A549 (cell line): Measurements from ENCODE around the gene GSTK1. TPM values are rescaled to one million over a fixed set of nuclear protein-coding genes. Genes with fewer than 3 reads are reported as not detected.

Experiments used
- ATAC-seq, 2 experiments: fragments of 200-7000 bp in 1 of 2; fragments of >200 bp in 1 of 2; cut with Nextera tagmentation in 1 of 2; cut with Tn5 transposase in 1 of 2; 3 replicates each; pipeline versions ENCODE4 v1.8.0 to v1.9.1; 2018 to 2020; ENCODE audit warnings: mild to moderate bottlenecking in 1 of 2, moderate library complexity in 1 of 2
- CTCF ChIA-PET: fragments of 300-600 bp; sonication (Branson Sonifier 250); formaldehyde crosslinking; extraction: SDS; loops from one replicate; lab custom pipeline; 2021; ENCODE audit warnings: antibody characterized with exemption, inconsistent platforms; lab: Yijun Ruan, JAX
- POLR2A ChIA-PET: fragments of 350-600 bp; formaldehyde crosslinking; extraction: SDS; loops from one replicate; lab custom pipeline; 2021; ENCODE audit warnings: antibody characterized with exemption, inconsistent platforms; lab: Yijun Ruan, JAX
- DNase-seq, 2 experiments: peaks; one replicate each; pipeline versions ENCODE4 v3.0.0 to v3.0.0-alpha.2; 2011 to 2016; ENCODE audit warnings: low read depth in 1 of 2, low spot score in 1 of 2
- FAIRE-seq: peaks from 2 replicates; lab custom pipeline; 2011; peaks lifted over from hg19 to GRCh38; lab: Jason Lieb, UNC
- H3K27ac ChIP-seq, 2 experiments: fragments of >200 bp; sonication (Bioruptor Twin); formaldehyde crosslinking; 3 replicates each; pipeline ENCODE4 v1.5.1; 2016 to 2017
- H3K4me1 ChIP-seq: fragments of >200 bp; sonication (Bioruptor Twin); formaldehyde crosslinking; 3 replicates; pipeline ENCODE4 v1.6.1; 2016
- H3K4me2 ChIP-seq: fragments of >200 bp; sonication (Bioruptor Twin); formaldehyde crosslinking; 3 replicates; pipeline ENCODE4 v1.6.1; 2016
- H3K4me3 ChIP-seq: fragments of >200 bp; sonication (Bioruptor Twin); formaldehyde crosslinking; 3 replicates; pipeline ENCODE4 v1.5.1; 2016
- H3K9me3 ChIP-seq: fragments of >200 bp; sonication (Bioruptor Twin); formaldehyde crosslinking; 3 replicates; pipeline ENCODE4 v1.6.1; 2016
- BHLHE40 ChIP-seq: IDR thresholded peaks from 2 replicates; pipeline ENCODE4 v1.6.1; 2012; ENCODE audit warnings: low read depth, low read length, inconsistent platforms
- CBX8 ChIP-seq: fragments of 200-600 bp; sonication (generic); IDR thresholded peaks from 2 replicates; pipeline ENCODE4 v1.6.1; 2016
- CEBPB ChIP-seq, 2 experiments: fragments of >200 bp in 1 of 2; sonication (Bioruptor Twin) in 1 of 2; formaldehyde crosslinking in 1 of 2; IDR thresholded peaks; 2 replicates each; pipeline ENCODE4 v1.6.1; 2012 to 2016
- CHD4 ChIP-seq: fragments of 200-600 bp; sonication (generic); IDR thresholded peaks from 2 replicates; pipeline ENCODE4 v1.6.1; 2016; ENCODE audit warnings: antibody characterized with exemption, mild to moderate bottlenecking, borderline replicate concordance
- E2F6 ChIP-seq: IDR thresholded peaks from 2 replicates; pipeline ENCODE4 v1.6.1; 2012; ENCODE audit warnings: low read depth, borderline replicate concordance
- EHMT2 ChIP-seq: fragments of 200-600 bp; sonication (generic); IDR thresholded peaks from 2 replicates; pipeline ENCODE4 v1.6.1; 2016; ENCODE audit warnings: antibody characterized with exemption, low read depth, mild to moderate bottlenecking, moderate library complexity
- ELK1 ChIP-seq: fragments of 150-350 bp; IDR thresholded peaks from 2 replicates; pipeline ENCODE4 v1.6.1; 2014; ENCODE audit warnings: low read depth, mild to moderate bottlenecking, low read length
- FOXS1 ChIP-seq: fragments of 250-450 bp; sonication (Bioruptor Pico); IDR thresholded peaks from 2 replicates; pipeline ENCODE4 v1.5.0; 2020; ENCODE audit warnings: mild to moderate bottlenecking, moderate library complexity
- GATA3 ChIP-seq: IDR thresholded peaks from 2 replicates; pipeline ENCODE4 v1.6.1; 2012; ENCODE audit warnings: borderline replicate concordance
- JUN ChIP-seq, 2 experiments: fragments of >200 bp; sonication (Bioruptor Twin); formaldehyde crosslinking; IDR thresholded peaks; 2 replicates in 1 of 2; 3 replicates in 1 of 2; pipeline ENCODE4 v1.6.1; 2016 to 2017
- KDM5A ChIP-seq: fragments of 200-600 bp; sonication (generic); IDR thresholded peaks from 2 replicates; pipeline ENCODE4 v1.6.1; 2016; ENCODE audit warnings: antibody characterized with exemption, mild to moderate bottlenecking
- MAFK ChIP-seq: fragments of 450-650 bp; IDR thresholded peaks from 2 replicates; pipeline ENCODE4 v1.6.1; 2014; ENCODE audit not compliant: partially characterized antibody
- MAZ ChIP-seq: fragments of 150-350 bp; IDR thresholded peaks from 2 replicates; pipeline ENCODE4 v1.6.1; 2014; ENCODE audit warnings: antibody characterized with exemption, low read depth, low read length, borderline replicate concordance
- MYC ChIP-seq: IDR thresholded peaks from 2 replicates; pipeline ENCODE4 v1.6.1; 2012; ENCODE audit warnings: mild to moderate bottlenecking, inconsistent platforms, low read length, improper control_type of control experiment, borderline replicate concordance
- NPAS2 ChIP-seq: fragments of 250-450 bp; sonication (Bioruptor Pico); IDR thresholded peaks from 2 replicates; pipeline ENCODE4 v1.8.0; 2022; ENCODE audit warnings: mild to moderate bottlenecking, moderate library complexity, borderline replicate concordance
- NR3C1 ChIP-seq: fragments of >200 bp; sonication (Bioruptor Twin); formaldehyde crosslinking; IDR thresholded peaks from 3 replicates; pipeline ENCODE4 v1.6.1; 2017
- PBX3 ChIP-seq: IDR thresholded peaks from 2 replicates; pipeline ENCODE4 v1.6.1; 2012
- PHF8 ChIP-seq: fragments of 200-600 bp; sonication (generic); IDR thresholded peaks from 2 replicates; pipeline ENCODE4 v1.6.1; 2016; ENCODE audit warnings: low read depth, mild to moderate bottlenecking, antibody characterized with exemption, moderate library complexity, borderline replicate concordance
- REST ChIP-seq: fragments of 200-600 bp; sonication (generic); IDR thresholded peaks from 2 replicates; pipeline ENCODE4 v1.6.1; 2016; ENCODE audit warnings: antibody characterized with exemption, mild to moderate bottlenecking, moderate library complexity
- RFX5 ChIP-seq: fragments of 450-650 bp; IDR thresholded peaks from 2 replicates; pipeline ENCODE4 v1.7.1; 2014; ENCODE audit warnings: antibody characterized with exemption, mild to moderate bottlenecking, moderate library complexity
- RNF2 ChIP-seq: fragments of 200-600 bp; sonication (generic); IDR thresholded peaks from 2 replicates; pipeline ENCODE4 v1.6.1; 2016; ENCODE audit warnings: low read depth, mild to moderate bottlenecking, antibody characterized with exemption, moderate library complexity, borderline replicate concordance
- SMC3 ChIP-seq: fragments of >200 bp; sonication (Bioruptor Twin); formaldehyde crosslinking; IDR thresholded peaks from 3 replicates; pipeline ENCODE4 v1.6.1; 2018; ENCODE audit warnings: inconsistent platforms
- TFCP2L1 ChIP-seq: fragments of 250-450 bp; sonication (Bioruptor Pico); IDR thresholded peaks from 2 replicates; pipeline ENCODE4 v1.5.0; 2021; ENCODE audit warnings: mild to moderate bottlenecking
- ZSCAN20 ChIP-seq: fragments of 250-450 bp; sonication (Bioruptor Pico); IDR thresholded peaks from 2 replicates; pipeline ENCODE4 v1.8.0; 2022; ENCODE audit warnings: mild to moderate bottlenecking, moderate library complexity
- WGBS: methylation state at CpG from one replicate; pipeline ENCODE4 v1.1.6; 2017; ENCODE audit errors: missing lambda C conversion rate; 5-methylcytosine and 5-hydroxymethylcytosine counted together
- polyA plus RNA-seq, 4 experiments: library from polyadenylated mRNA; depleted of rRNA in 3 of 4; stranded (reverse); fragments of >200 nt; fragmentation: RNase III in 1 of 4; extraction: RNeasy Plus Mini Kit Qiagen cat#74134 plus additional on column Dnase treatment in 1 of 4; gene quantifications; 2 replicates in 3 of 4; 3 replicates in 1 of 4; pipeline ENCODE4 v1.2.3, GENCODE V29; 2011 to 2017
- TF ChIP-seq, protein P1 (sequence below): fragments of >200 bp; sonication (Bioruptor Twin); formaldehyde crosslinking; IDR thresholded peaks from 2 replicates; pipeline ENCODE4 v1.6.1; 2016
- TF ChIP-seq, protein P2 (sequence below): fragments of 250-450 bp; sonication (Bioruptor Pico); IDR thresholded peaks from 2 replicates; pipeline ENCODE4 v1.5.0; 2020; ENCODE audit warnings: low read depth, mild to moderate bottlenecking, moderate library complexity
- TF ChIP-seq, protein P3 (sequence below): fragments of >200 bp; sonication (Bioruptor Twin); formaldehyde crosslinking; IDR thresholded peaks from 3 replicates; pipeline ENCODE4 v1.5.1; 2016

GSTK1 gene
- polyA plus RNA-seq, 2 of the 4 experiments (the other 2 are of a cell fraction), result 76.6 to 91.5 TPM

DNA sequence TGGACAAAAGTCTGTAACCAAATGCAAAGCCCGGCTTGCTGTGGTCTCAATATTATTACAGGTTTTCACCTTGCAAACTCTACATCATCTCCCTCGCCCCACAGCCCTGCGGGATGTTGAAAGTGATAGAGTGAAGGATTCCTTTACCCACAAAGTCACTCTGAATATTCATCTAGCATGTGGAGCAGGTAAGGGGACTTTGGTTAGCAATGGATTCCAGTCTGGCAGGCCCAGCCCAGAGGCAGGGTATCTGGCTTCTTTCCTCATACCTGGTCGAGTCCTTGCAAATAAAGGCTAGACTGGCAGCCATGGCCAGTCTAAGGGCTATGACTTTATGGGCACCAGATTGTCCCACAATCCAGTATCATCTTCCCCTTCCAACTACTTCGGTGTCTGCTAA is 38.2 kb upstream of the GSTK1 start:
- Histone ChIP-seq H3K27ac (no peak overlapping the region), H3K4me2 (no peak overlapping the region), H3K4me3 (no peak overlapping the region), H3K9me3 (no peaks in the 10 kb centered on the region), H3K4me1 (no peaks in the 10 kb centered on the region)
- 29% methylated on average over 5 of the region's 5 CpGs for WGBS
- TF ChIP-seq, protein P1, sequence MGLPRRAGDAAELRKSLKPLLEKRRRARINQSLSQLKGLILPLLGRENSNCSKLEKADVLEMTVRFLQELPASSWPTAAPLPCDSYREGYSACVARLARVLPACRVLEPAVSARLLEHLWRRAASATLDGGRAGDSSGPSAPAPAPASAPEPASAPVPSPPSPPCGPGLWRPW, result no peak
- TF ChIP-seq NPAS2 (CRISPR knock-in tag) (no peak), KDM5A (no peak), CEBPB (IDR thresholded peaks at IDR 0.05) (no peak), NR3C1 (no peak), TFCP2L1 (CRISPR knock-in tag) (no peak), MAFK (no peak), ELK1 (no peak), RFX5 (no peak), CHD4 (no peak), BHLHE40 (no peak), E2F6 (no peak), SMC3 (no peak), MAZ (no peak), EHMT2 (no peak), FOXS1 (no peak), CBX8 (no peak), REST (no peak)
- CTCF ChIA-PET, result interaction anchor here (1.7 kb wide), 1 partner anchor 222 kb away, joined by 6 read pairs; no protein-coding TSS in a partner anchor
- POLR2A ChIA-PET, result interaction anchor here (0.7 kb wide), 1 partner anchor 216 kb away, joined by 4 read pairs; no protein-coding TSS in a partner anchor
- DNase-seq (no peak), ATAC-seq (no peak), FAIRE-seq (no peak)

DNA sequence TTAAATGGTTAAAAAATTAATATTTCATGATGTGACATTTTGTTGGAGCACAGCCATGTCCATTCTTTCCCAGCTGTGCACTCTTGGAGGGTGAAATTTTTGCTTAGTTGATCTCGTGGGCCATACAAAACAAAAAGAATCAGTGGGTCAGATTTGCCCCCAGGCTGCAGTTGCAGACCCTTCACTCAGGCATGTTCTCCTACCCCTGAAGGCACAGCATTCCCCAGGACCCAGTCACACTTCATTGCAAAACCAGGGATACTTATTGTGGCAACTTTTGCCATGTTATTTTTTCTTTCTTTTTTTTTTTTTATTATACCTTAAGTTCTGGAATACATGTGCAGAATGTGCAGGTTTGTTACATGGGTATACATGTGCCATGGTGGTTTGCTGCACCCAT is 35.4 kb upstream of the GSTK1 start:
- Histone ChIP-seq H3K27ac (no peak overlapping the region), H3K4me1 (no peaks in the 10 kb centered on the region), H3K9me3 (no peaks in the 10 kb centered on the region; the same call in 2 of the 3 replicates), H3K4me2 (no peak overlapping the region), H3K4me3 (no peak overlapping the region)
- ChIA-PET POLR2A (no interaction called here), CTCF (interaction anchor here (1.6 to 2.8 kb wide), 2 partner anchors 12 to 13 kb away, joined by 4 to 9 read pairs; no protein-coding TSS in a partner anchor)
- ATAC-seq (no peak), DNase-seq (no peak), FAIRE-seq (no peak)
- 14% methylated on average over 1 of the region's 1 CpG for WGBS
- TF ChIP-seq, protein P2, sequence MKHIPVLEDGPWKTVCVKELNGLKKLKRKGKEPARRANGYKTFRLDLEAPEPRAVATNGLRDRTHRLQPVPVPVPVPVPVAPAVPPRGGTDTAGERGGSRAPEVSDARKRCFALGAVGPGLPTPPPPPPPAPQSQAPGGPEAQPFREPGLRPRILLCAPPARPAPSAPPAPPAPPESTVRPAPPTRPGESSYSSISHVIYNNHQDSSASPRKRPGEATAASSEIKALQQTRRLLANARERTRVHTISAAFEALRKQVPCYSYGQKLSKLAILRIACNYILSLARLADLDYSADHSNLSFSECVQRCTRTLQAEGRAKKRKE (CRISPR knock-in tag), result no peak
- TF ChIP-seq, protein P3, sequence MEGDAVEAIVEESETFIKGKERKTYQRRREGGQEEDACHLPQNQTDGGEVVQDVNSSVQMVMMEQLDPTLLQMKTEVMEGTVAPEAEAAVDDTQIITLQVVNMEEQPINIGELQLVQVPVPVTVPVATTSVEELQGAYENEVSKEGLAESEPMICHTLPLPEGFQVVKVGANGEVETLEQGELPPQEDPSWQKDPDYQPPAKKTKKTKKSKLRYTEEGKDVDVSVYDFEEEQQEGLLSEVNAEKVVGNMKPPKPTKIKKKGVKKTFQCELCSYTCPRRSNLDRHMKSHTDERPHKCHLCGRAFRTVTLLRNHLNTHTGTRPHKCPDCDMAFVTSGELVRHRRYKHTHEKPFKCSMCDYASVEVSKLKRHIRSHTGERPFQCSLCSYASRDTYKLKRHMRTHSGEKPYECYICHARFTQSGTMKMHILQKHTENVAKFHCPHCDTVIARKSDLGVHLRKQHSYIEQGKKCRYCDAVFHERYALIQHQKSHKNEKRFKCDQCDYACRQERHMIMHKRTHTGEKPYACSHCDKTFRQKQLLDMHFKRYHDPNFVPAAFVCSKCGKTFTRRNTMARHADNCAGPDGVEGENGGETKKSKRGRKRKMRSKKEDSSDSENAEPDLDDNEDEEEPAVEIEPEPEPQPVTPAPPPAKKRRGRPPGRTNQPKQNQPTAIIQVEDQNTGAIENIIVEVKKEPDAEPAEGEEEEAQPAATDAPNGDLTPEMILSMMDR, result no peak
- TF ChIP-seq MYC (no peak), RNF2 (no peak), ELK1 (no peak), GATA3 (no peak), JUN (IDR thresholded peaks at IDR 0.05) (no peak), NPAS2 (CRISPR knock-in tag) (no peak), CHD4 (no peak), PBX3 (no peak), ZSCAN20 (CRISPR knock-in tag) (no peak), BHLHE40 (no peak), PHF8 (no peak)
